Measurements from ENCODE around the gene TXNDC8. TPM values are rescaled to one million over a fixed set of nuclear protein-coding genes. Genes with fewer than 3 reads are reported as not detected.
A peak's percentile ranks its signal among the peaks of the same experiment; 100 is the strongest.

Gene TXNDC8
- total and polyA plus RNA-seq, 2 of the 13 experiments (the other 11 are each of a cell fraction or from before 2014, with no cell fraction given), result not detected

- TF ChIP-seq AKNA (CRISPR knock-in tag; IDR thresholded peaks at IDR 0.05; ENCODE audit: borderline replicate concordance), result no peak
- TF ChIP-seq TMF1 (CRISPR knock-in tag; IDR thresholded peaks at IDR 0.05; ENCODE audit: low read depth), result no peak
- no peak for TF ChIP-seq BRCA1 (CRISPR knock-in tag; IDR thresholded peaks at IDR 0.05)
- TF ChIP-seq ZNF296 (CRISPR knock-in tag; conservative IDR thresholded peaks at IDR 0.05), result no peak
- TF ChIP-seq HHEX (CRISPR knock-in tag; IDR thresholded peaks at IDR 0.05), result no peak
- TF ChIP-seq ZNF343 (CRISPR knock-in tag; IDR thresholded peaks at IDR 0.05), result 0 out of 2 replicates have a peak, but pooled peaks have one; percentile 39
- no peak for TF ChIP-seq KMT2A (CRISPR knock-in tag; IDR thresholded peaks at IDR 0.05)
- peak; percentile 48 for TF ChIP-seq MLX (CRISPR knock-in tag; IDR thresholded peaks at IDR 0.05)
- no peak for TF ChIP-seq ZMAT5 (CRISPR knock-in tag; IDR thresholded peaks at IDR 0.05; ENCODE audit: borderline replicate concordance, low read depth)
- no peak for TF ChIP-seq LCORL (IDR thresholded peaks at IDR 0.05)
- peak; percentile 54 for TF ChIP-seq LCORL (CRISPR knock-in tag; IDR thresholded peaks at IDR 0.05)
- TF ChIP-seq ONECUT2 (CRISPR knock-in tag; IDR thresholded peaks at IDR 0.05), result no peak
- 0 out of 2 replicates have a peak, but pooled peaks have one; percentile 33 for TF ChIP-seq MIER2 (CRISPR knock-in tag; IDR thresholded peaks at IDR 0.05)
- no peak for TF ChIP-seq THAP7 (CRISPR knock-in tag; IDR thresholded peaks at IDR 0.05)
- TF ChIP-seq ZSCAN5A (CRISPR knock-in tag; IDR thresholded peaks at IDR 0.05; ENCODE audit: borderline replicate concordance), result 0 out of 2 replicates have a peak, but pooled peaks have one; percentile 50
- TF ChIP-seq DBP (CRISPR knock-in tag; IDR thresholded peaks at IDR 0.05; ENCODE audit: not compliant biosample characterization), result no peak
- no peak for TF ChIP-seq RFXANK (CRISPR knock-in tag; IDR thresholded peaks at IDR 0.05)
- no peak for TF ChIP-seq ZNF17 (CRISPR knock-in tag; IDR thresholded peaks at IDR 0.05)
- TF ChIP-seq MLLT10 (CRISPR knock-in tag; IDR thresholded peaks at IDR 0.05), result no peak
- TF ChIP-seq ZNF513 (CRISPR knock-in tag; conservative IDR thresholded peaks at IDR 0.05), result no peak
These were observed 81.1 kb downstream of the TXNDC8 start, which contains the start of gene TXN (continued) for GRCh38 chr9:110256380-110257096.

All from HepG2 (cell line).